Stomach (tissue), 4 donors: ENCODE results near the gene FANK1.

Experiments
- POLR2A ChIP-seq, 4 donors: fragments of 450-650 bp; IDR thresholded peaks; one replicate each; pipeline ENCODE4 v1.6.1; 2016; ENCODE audit warnings: antibody characterized with exemption in 4 of 4, control low read depth in 2 of 4, mild to moderate bottlenecking in 1 of 4, moderate library complexity in 1 of 4
- TF ChIP-seq, protein P1 (sequence below), 7 experiments: fragments of 450-650 bp in 4 of 7; fragments of 200-600 bp in 3 of 7; sonication (generic) in 3 of 7; IDR thresholded peaks; one replicate each; pipeline ENCODE4 v1.5.1; 2016 to 2019; ENCODE audit warnings: antibody characterized with exemption in 7 of 7, control low read depth in 2 of 7, mild to moderate bottlenecking in 1 of 7

DNA sequence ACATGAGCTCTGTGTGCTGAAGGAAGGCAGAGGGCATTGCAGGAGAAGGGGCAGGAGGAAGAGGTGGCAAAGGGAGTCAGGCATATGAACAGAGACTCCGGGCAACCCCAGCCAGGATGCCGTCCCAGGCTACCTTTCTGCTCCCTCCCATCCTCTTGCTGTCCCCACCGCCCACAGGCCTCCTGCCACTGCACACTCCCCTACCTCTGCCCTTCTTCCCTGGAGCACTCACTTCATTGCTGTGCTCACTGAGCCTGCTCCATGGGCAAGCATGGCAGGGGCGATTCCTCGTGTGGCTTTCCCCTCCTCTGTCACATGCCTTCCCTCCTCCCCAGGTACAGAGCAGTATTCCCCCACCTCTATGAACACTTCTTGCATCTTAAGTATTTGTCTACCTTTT is 93.4 kb downstream of the FANK1 start:
- TF ChIP-seq, protein P1, sequence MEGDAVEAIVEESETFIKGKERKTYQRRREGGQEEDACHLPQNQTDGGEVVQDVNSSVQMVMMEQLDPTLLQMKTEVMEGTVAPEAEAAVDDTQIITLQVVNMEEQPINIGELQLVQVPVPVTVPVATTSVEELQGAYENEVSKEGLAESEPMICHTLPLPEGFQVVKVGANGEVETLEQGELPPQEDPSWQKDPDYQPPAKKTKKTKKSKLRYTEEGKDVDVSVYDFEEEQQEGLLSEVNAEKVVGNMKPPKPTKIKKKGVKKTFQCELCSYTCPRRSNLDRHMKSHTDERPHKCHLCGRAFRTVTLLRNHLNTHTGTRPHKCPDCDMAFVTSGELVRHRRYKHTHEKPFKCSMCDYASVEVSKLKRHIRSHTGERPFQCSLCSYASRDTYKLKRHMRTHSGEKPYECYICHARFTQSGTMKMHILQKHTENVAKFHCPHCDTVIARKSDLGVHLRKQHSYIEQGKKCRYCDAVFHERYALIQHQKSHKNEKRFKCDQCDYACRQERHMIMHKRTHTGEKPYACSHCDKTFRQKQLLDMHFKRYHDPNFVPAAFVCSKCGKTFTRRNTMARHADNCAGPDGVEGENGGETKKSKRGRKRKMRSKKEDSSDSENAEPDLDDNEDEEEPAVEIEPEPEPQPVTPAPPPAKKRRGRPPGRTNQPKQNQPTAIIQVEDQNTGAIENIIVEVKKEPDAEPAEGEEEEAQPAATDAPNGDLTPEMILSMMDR (IDR thresholded peaks at IDR 0.05), result no peak
- no peak for TF ChIP-seq POLR2A (IDR thresholded peaks at IDR 0.05)
